GM18517 (cell line): ENCODE results near the gene RPS2.
A peak's percentile ranks its signal among the peaks of the same experiment; 100 is the strongest.

Experiments used
- ATAC-seq: cut with Tn5 transposase; IDR thresholded peaks from one replicate; pipeline ENCODE4 v1.9.1; 2021; ENCODE audit warnings: mild to moderate bottlenecking, moderate library complexity; ENCODE audit not compliant: unreplicated experiment

RPS2 gene

GRCh38 chr16:1982991-1983543, 18.4 kb upstream of the RPS2 start:
- no peak for ATAC-seq

DNA sequence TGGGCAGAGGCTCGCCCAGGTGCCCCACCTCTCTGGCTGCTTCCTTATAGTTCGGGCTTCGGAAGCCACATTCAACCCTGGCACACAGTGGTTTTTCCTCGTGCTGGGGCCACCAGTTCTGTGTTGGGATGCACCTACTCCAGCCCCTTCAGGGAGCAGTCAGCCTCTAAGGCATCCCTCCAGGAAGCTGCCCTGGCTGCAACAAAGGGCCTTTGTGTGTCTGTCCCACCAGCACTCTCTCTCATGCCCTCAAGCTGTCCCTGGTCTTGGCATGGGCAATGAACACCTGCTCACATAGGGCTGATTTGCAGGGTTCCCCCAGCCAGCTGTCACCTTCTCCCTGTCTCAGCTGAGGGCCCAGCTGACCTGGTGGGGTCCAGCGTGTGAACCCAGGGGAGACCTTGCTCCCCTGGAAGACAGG, 17.4 kb upstream of the RPS2 start:
- ATAC-seq, result no peak

GRCh38 chr16:1981398-1981836, 16.8 kb upstream of the RPS2 start, which contains the start of gene NOXO1:
TSS of gene NOXO1 (minus strand) at chr16:1981469. CDS start at chr16:1981179, 290 bp downstream.
- ATAC-seq, result no peak

- no peak for ATAC-seq
These were observed 16.1 kb upstream of the RPS2 start for GRCh38 chr16:1980770-1981087.

DNA sequence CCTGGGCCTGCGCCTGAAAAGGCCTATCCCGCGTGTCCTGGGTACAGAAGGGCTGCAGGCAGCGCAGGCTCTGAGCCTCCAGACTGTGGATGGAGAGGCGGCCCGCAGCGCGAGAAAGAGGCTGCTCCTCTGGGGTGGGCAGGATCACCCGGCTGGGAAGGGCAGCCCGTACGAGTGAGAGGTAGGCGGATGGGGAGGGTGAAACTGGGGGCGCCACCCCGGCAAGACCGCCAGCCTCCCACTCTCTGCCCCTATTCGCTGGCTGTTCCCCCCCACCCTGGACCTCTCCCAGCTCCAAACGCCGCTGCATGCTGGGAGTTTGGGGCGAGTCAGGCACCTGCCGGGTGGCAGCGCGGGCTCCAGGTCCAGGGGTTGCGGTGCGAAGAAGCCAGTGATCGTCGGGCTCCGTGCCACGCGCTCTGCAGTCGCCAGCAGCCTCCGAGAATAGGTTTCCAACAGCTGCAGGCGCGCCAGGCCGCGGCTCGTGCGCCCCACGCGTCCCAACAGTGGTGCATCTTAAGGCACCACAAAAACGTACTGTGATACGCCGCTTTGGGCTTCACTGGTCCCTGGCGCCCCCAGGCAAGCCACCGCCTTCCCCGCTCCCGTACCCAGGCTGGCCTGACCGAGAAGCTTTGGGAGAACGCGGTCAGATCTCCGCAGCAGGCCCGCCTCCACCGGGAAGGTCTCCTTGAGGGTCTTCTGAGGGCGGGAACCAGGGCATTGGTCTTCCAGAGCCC, 15.6 kb upstream of the RPS2 start:
- ATAC-seq, result no peak

GRCh38 chr16:1979271-1980029, 14.8 kb upstream of the RPS2 start:
- no peak for ATAC-seq

GRCh38 chr16:1978476-1979120, 14.0 kb upstream of the RPS2 start:
- no peak for ATAC-seq

DNA sequence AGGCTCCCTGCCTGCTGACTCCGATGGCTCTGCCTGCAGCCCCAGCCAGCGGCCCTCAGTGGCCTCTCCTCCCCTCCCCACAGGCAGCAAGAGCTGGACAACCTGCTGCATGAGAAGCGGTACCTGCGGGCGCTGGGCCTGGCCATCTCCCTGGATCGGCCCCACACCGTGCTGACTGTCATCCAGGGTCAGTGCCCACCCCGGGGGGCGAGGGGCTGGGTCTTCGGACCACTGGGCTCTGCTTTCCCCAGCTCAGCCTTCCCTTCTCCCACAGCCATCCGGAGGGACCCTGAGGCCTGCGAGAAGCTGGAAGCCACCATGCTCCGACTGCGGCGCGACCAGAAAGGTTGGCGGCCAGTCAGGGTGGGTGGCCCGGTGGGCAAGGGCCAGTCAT, 13.2 kb upstream of the RPS2 start:
- no peak for ATAC-seq

- no peak for ATAC-seq
These were observed 12.6 kb upstream of the RPS2 start for GRCh38 chr16:1976951-1977874.

DNA sequence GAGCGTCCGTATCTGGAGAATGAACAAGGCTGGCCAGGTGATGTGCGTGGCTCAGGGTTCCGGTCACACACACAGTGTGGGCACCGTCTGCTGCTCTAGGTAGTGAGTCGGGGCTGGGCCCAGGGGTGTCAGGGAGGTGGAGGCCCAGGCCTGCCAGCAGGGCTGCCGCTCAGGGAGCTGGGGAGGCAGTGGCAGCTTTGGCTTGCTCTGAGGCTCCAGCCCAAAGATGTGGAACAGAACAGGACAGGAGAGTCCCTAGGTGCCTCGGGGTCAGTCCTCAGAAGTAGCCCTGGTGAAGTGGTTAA, 11.5 kb upstream of the RPS2 start:
- no peak for ATAC-seq

DNA sequence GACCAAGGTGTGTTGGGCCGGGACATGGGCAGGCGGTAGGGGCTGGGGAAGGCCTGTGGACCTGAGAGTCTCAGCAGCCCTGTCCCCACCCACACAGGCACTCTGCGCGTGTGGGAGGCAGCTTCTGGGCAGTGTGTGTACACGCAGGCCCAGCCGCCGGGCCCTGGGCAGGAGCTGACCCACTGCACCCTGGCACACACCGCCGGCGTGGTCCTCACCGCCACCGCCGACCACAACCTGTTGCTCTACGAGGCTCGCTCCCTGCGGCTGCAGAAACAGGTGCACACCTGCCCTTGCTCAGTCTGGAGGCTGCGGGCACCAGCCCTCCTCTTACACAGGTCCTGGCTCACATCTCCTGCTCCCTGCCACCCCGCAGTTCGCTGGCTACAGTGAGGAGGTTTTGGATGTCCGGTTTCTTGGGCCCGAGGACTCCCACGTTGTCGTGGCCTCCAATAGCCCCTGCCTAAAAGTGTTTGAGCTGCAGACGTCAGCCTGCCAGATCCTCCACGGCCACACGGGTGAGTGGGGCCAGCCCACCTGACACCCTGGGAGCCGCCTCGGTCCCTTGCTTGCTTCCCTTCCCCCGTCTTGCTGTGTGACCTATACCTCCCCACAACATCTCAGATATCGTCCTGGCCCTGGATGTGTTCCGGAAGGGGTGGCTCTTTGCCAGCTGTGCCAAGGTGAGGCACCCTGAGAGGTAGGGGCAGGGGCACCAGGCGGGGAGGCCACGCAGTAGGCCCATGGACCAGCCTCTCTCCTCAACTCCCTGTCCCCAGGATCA, 11.0 kb upstream of the RPS2 start:
- ATAC-seq, result no peak

- no peak for ATAC-seq
These were observed 9.8 kb upstream of the RPS2 start for GRCh38 chr16:1974157-1975070.

DNA sequence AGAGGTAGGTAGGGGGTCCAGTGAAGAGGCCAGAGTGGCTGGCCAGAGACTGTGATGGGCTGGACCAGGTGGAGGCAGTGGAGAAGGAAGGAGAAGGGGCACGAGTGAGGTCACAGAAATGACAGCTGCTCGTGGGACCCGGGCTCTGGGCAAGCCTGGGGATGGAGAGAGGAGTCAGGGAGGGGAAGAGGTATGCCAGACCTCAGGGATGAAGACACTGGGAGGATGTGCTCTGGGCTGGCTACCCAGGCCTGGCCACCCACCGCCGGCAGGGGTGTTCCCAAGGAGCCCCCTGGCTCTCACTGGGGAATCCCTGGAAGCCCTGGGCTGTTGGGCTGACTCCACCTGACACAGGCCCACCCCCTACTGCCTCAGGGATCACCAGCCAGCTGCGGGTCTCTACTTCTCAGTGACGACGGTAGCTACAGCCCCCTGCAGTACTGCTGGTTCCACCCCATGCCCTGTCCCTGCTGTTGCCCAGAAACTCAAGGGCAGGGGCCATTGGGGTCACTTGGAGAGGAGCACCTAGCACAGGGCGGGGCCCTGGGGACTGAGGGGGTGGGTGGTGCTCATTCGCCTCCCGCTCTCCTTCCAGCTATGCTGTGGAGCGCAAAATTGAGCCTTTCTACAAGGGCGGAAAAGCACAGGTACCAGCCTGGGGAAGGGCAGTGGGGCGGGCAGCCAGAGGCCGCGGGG, 9.0 kb upstream of the RPS2 start:
- ATAC-seq, result no peak

DNA sequence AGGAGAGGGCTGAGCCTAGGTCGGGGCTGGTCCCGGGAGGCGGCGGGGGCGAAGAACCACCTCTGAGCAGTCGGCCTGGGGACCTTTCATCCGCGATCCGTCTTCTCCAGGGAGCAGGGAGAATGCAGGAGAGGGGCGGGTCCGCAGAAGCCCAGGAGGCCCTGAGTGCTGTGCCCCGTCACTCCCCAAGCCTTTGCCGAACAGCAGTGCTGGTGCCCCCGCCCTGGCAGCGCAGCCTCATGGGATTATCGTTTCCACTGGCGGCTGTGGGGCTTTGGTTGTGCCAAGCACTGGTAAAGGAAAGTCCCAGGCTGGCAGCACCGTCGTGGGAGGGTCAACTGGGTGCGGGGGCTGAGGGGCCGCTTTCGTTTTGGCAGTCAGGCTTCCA, 7.9 kb upstream of the RPS2 start:
- no peak for ATAC-seq

GRCh38 chr16:1971796-1972489, 7.3 kb upstream of the RPS2 start, which contains the start of gene TBL3:
TSS of gene TBL3 (plus strand) at chr16:1972053. CDS start at chr16:1972165, 112 bp downstream.
- ATAC-seq, result peak; percentile 68

DNA sequence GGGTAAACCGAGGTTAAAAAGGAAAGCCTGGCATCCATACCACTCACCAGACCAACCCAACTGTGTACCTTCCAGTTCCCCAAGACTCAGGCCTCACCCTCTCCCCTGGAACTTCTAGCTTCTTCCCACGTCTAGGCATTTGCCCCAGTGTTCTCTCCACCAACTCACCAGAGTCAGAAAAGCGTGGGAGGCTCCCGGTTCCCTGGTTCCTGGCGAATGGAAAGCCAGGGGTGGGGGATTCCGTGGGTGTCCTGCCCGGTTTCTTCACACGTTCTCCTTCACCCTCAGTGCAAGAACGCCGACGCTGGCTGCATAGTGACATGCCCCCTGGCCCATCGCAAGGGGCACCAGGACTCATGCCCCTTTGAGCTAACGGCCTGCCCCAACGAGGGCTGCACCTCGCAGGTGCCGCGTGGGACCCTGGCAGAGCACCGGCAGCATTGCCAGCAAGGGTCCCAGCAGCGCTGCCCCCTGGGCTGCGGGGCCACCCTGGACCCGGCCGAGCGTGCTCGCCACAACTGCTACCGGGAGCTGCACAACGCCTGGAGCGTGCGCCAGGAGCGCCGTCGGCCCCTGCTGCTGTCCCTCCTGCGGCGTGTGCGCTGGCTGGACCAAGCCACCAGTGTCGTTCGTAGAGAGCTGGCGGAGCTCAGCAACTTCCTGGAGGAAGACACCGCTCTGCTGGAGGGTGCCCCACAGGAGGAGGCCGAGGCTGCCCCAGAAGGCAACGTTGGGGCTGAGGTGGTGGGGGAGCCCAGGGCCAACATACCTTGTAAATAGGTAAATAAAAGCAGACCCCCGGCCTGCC, 3.7 kb upstream of the RPS2 start:
- no peak for ATAC-seq

- no peak for ATAC-seq
These were observed 1.8 kb upstream of the RPS2 start, which contains the start of gene RNF151 for GRCh38 chr16:1966460-1966859. TSS of gene RNF151 (plus strand) at chr16:1966856. CDS start at chr16:1966882, 26 bp downstream.
